ENCODE measurements around the gene ACOT12. TPM values are rescaled to one million over a fixed set of nuclear protein-coding genes. Genes with fewer than 3 reads are reported as not detected.
A peak's percentile ranks its signal among the peaks of the same experiment; 100 is the strongest.

ACOT12 gene
- total and polyA plus RNA-seq, 2 of the 13 experiments (the other 11 are each of a cell fraction or from before 2014, with no cell fraction given): not detected

GRCh38 chr5:81301271-81302015, 92.5 kb downstream of the ACOT12 start, which contains the start of gene ZCCHC9 (continued):
- TF ChIP-seq MED13 (CRISPR knock-in tag; IDR thresholded peaks at IDR 0.05) (no peak; the same call in 1 of the 2 replicates), ZNF670 (CRISPR knock-in tag; IDR thresholded peaks at IDR 0.05; ENCODE audit: borderline replicate concordance) (peak; percentile 93), MAFK (conservative IDR thresholded peaks at IDR 0.05 in 1 of 2, IDR thresholded peaks at IDR 0.05 in 1 of 2; ENCODE audit: low read length in 2 of 2) (no peak), ZNF441 (CRISPR knock-in tag; IDR thresholded peaks at IDR 0.05; ENCODE audit: borderline replicate concordance) (peak; percentile 37; the same call in 1 of the 2 replicates), ZNF589 (CRISPR knock-in tag; conservative IDR thresholded peaks at IDR 0.05) (no peak), ZHX1 (CRISPR knock-in tag; IDR thresholded peaks at IDR 0.05; ENCODE audit: low read depth) (peak; percentile 87), ZGPAT (CRISPR knock-in tag; IDR thresholded peaks at IDR 0.05) (peak; percentile 87), ZNF740 (CRISPR knock-in tag; IDR thresholded peaks at IDR 0.05) (no peak; the same call in 1 of the 2 replicates), ARHGAP35 (CRISPR knock-in tag; IDR thresholded peaks at IDR 0.05; ENCODE audit: borderline replicate concordance) (peak; percentile 82), ZNF44 (CRISPR knock-in tag; IDR thresholded peaks at IDR 0.05) (peak; percentile 58; the same call in 1 of the 2 replicates), POGZ (CRISPR knock-in tag; IDR thresholded peaks at IDR 0.05) (peak; percentile 96), ZNF562 (CRISPR knock-in tag; IDR thresholded peaks at IDR 0.05; ENCODE audit: borderline replicate concordance) (no peak), LRRFIP1 (CRISPR knock-in tag; conservative IDR thresholded peaks at IDR 0.05) (no peak), MZF1 (CRISPR knock-in tag; IDR thresholded peaks at IDR 0.05; ENCODE audit: borderline replicate concordance) (peak; percentile 74; the same call in 1 of the 2 replicates), ZNF432 (CRISPR knock-in tag; IDR thresholded peaks at IDR 0.05; ENCODE audit: borderline replicate concordance) (no peak), TFDP2 (CRISPR knock-in tag; IDR thresholded peaks at IDR 0.05) (peak; percentile 82), GMEB1 (CRISPR knock-in tag; IDR thresholded peaks at IDR 0.05; ENCODE audit: borderline replicate concordance) (peak; percentile 97), ZKSCAN8 (CRISPR knock-in tag; IDR thresholded peaks at IDR 0.05; ENCODE audit: borderline replicate concordance) (peak; percentile 61; the same call in 1 of the 2 replicates)
